Measurements from ENCODE around the gene ZBTB40.

Gene ZBTB40

GRCh38 chr1:22465671-22466070 is 14.0 kb downstream of the ZBTB40 start:
- no peaks in the 10 kb centered on the region for H3K9me2 ChIP-seq (replicated peaks; ENCODE audit: low read depth, low read length)
- peaks cover 58% of the 10 kb centered on the region for H3K79me2 ChIP-seq (ENCODE audit: insufficient read depth, low read length)
- peaks cover 8% of the 10 kb centered on the region for H3K4me1 ChIP-seq (ENCODE audit: insufficient read depth, low read length, poor library complexity, severe bottlenecking)
- no peaks in the 10 kb centered on the region for H3K27me3 ChIP-seq (ENCODE audit: insufficient read depth, low read length, poor library complexity, severe bottlenecking)
- H2AFZ ChIP-seq (ENCODE audit: low read length): no peak overlapping the region
- no peak overlapping the region for H3K9ac ChIP-seq (ENCODE audit: low read depth, low read length, poor library complexity, severe bottlenecking)
- H3K4me3 ChIP-seq (ENCODE audit: low read length, poor library complexity, severe bottlenecking): no peak overlapping the region
- peaks cover 2% of the 10 kb centered on the region for H4K20me1 ChIP-seq (ENCODE audit: insufficient read depth, low read length, poor library complexity, severe bottlenecking)
- no peaks in the 10 kb centered on the region for H3K36me3 ChIP-seq (ENCODE audit: insufficient read depth, low read length)
- H3F3A ChIP-seq (ENCODE audit: low read depth): no peaks in the 10 kb centered on the region
- H3K4me2 ChIP-seq (ENCODE audit: low read depth, low read length, poor library complexity, severe bottlenecking): no peak overlapping the region
- H3K9me3 ChIP-seq (ENCODE audit: insufficient read depth, low read depth, low read length): no peaks in the 10 kb centered on the region; the same call in 1 of the 2 replicates
- TF ChIP-seq EZH2phosphoT487 (IDR thresholded peaks at IDR 0.05; ENCODE audit: borderline replicate concordance) (no peak), CTCF (conservative IDR thresholded peaks at IDR 0.05; ENCODE audit: low read length) (no peak)

GRCh38 chr1:22470227-22470626 is 18.6 kb downstream of the ZBTB40 start:
- no peaks in the 10 kb centered on the region; the same call in 1 of the 2 replicates for H3K9me3 ChIP-seq (ENCODE audit: insufficient read depth, low read depth, low read length)
- no peaks in the 10 kb centered on the region for H3K36me3 ChIP-seq (ENCODE audit: insufficient read depth, low read length)
- peaks cover 45% of the 10 kb centered on the region for H3K79me2 ChIP-seq (ENCODE audit: insufficient read depth, low read length)
- H3K4me2 ChIP-seq (ENCODE audit: low read depth, low read length, poor library complexity, severe bottlenecking): no peak overlapping the region
- H4K20me1 ChIP-seq (ENCODE audit: insufficient read depth, low read length, poor library complexity, severe bottlenecking): peaks cover 2% of the 10 kb centered on the region
- H2AFZ ChIP-seq (ENCODE audit: low read length): no peak overlapping the region
- no peak overlapping the region for H3K4me3 ChIP-seq (ENCODE audit: low read length, poor library complexity, severe bottlenecking)
- no peaks in the 10 kb centered on the region for H3F3A ChIP-seq (ENCODE audit: low read depth)
- no peaks in the 10 kb centered on the region for H3K27me3 ChIP-seq (ENCODE audit: insufficient read depth, low read length, poor library complexity, severe bottlenecking)
- TF ChIP-seq EZH2phosphoT487 (IDR thresholded peaks at IDR 0.05; ENCODE audit: borderline replicate concordance): no peak
- no peak for TF ChIP-seq CTCF (conservative IDR thresholded peaks at IDR 0.05; ENCODE audit: low read length)
- no peak overlapping the region for H3K9ac ChIP-seq (ENCODE audit: low read depth, low read length, poor library complexity, severe bottlenecking)
- no peaks in the 10 kb centered on the region for H3K9me2 ChIP-seq (replicated peaks; ENCODE audit: low read depth, low read length)
- no peaks in the 10 kb centered on the region for H3K4me1 ChIP-seq (ENCODE audit: insufficient read depth, low read length, poor library complexity, severe bottlenecking)

GRCh38 chr1:22471078-22471477 is 19.4 kb downstream of the ZBTB40 start:
- no peaks in the 10 kb centered on the region for H3K27me3 ChIP-seq (ENCODE audit: insufficient read depth, low read length, poor library complexity, severe bottlenecking)
- peaks cover 43% of the 10 kb centered on the region for H3K79me2 ChIP-seq (ENCODE audit: insufficient read depth, low read length)
- TF ChIP-seq CTCF (conservative IDR thresholded peaks at IDR 0.05; ENCODE audit: low read length) (no peak), EZH2phosphoT487 (IDR thresholded peaks at IDR 0.05; ENCODE audit: borderline replicate concordance) (no peak)
- H3K9ac ChIP-seq (ENCODE audit: low read depth, low read length, poor library complexity, severe bottlenecking): no peak overlapping the region
- H2AFZ ChIP-seq (ENCODE audit: low read length): no peak overlapping the region
- H3K4me2 ChIP-seq (ENCODE audit: low read depth, low read length, poor library complexity, severe bottlenecking): no peak overlapping the region
- no peaks in the 10 kb centered on the region for H3K9me2 ChIP-seq (replicated peaks; ENCODE audit: low read depth, low read length)
- no peaks in the 10 kb centered on the region for H3F3A ChIP-seq (ENCODE audit: low read depth)
- no peaks in the 10 kb centered on the region for H3K9me3 ChIP-seq (ENCODE audit: insufficient read depth, low read depth, low read length)
- H3K36me3 ChIP-seq (ENCODE audit: insufficient read depth, low read length): no peaks in the 10 kb centered on the region
- no peak overlapping the region for H3K4me3 ChIP-seq (ENCODE audit: low read length, poor library complexity, severe bottlenecking)
- H4K20me1 ChIP-seq (ENCODE audit: insufficient read depth, low read length, poor library complexity, severe bottlenecking): peaks cover 2% of the 10 kb centered on the region
- H3K4me1 ChIP-seq (ENCODE audit: insufficient read depth, low read length, poor library complexity, severe bottlenecking): no peaks in the 10 kb centered on the region
